ENCODE results near the gene MRPL47.
"Not testable (repeated sequence)": the region's sequence is repeated elsewhere in the genome, so short reads cannot be mapped to it uniquely, and the experiment has no call there.

The MRPL47 gene

GRCh38 chr3:179604321-179605078 is at the start of gene MRPL47, which contains the start of gene NDUFB5:
MRPL47 (minus strand) TSS chr3:179604638; CDS start chr3:179604624, 14 bp downstream.
NDUFB5 (plus strand) TSS chr3:179604794; CDS start chr3:179604816, 22 bp downstream.
- peak within 1 kb of the TSS; percentile 73 for H3K4me3 ChIP-seq (ENCODE audit: low read depth, low read length)
- DNase-seq (ENCODE audit: low read depth), result peak; percentile 96
- no peak for TF ChIP-seq CTCF (IDR thresholded peaks at IDR 0.05; ENCODE audit: insufficient read depth, low read depth, low read length, missing control alignments)

GRCh38 chr3:179653096-179653797 is 48.8 kb upstream of the MRPL47 start:
- no peak for TF ChIP-seq CTCF (IDR thresholded peaks at IDR 0.05; ENCODE audit: insufficient read depth, low read depth, low read length, missing control alignments)
- DNase-seq (ENCODE audit: low read depth), result peak; percentile 82
- H3K4me3 ChIP-seq (ENCODE audit: low read depth, low read length), result peak overlapping the region; percentile 84

GRCh38 chr3:179652447-179653095 is 48.1 kb upstream of the MRPL47 start, which contains the start of gene USP13:
USP13 (plus strand) TSS chr3:179653040; CDS start chr3:179653226, 186 bp downstream.
- DNase-seq (ENCODE audit: low read depth), result peak; percentile 81
- H3K4me3 ChIP-seq (ENCODE audit: low read depth, low read length), result peak within 1 kb of the TSS; percentile 84
- no peak for TF ChIP-seq CTCF (IDR thresholded peaks at IDR 0.05; ENCODE audit: insufficient read depth, low read depth, low read length, missing control alignments)

- no peak for DNase-seq (ENCODE audit: low read depth)
- no peak for TF ChIP-seq CTCF (IDR thresholded peaks at IDR 0.05; ENCODE audit: insufficient read depth, low read depth, low read length, missing control alignments)
- peak overlapping the region; percentile 74 for H3K4me3 ChIP-seq (ENCODE audit: low read depth, low read length)
Measured at GRCh38 chr3:179651687-179652446, 47.4 kb upstream of the MRPL47 start.

- TF ChIP-seq CTCF (IDR thresholded peaks at IDR 0.05; ENCODE audit: insufficient read depth, low read depth, low read length, missing control alignments), result no peak
- no peak overlapping the region for H3K4me3 ChIP-seq (ENCODE audit: low read depth, low read length)
- DNase-seq (ENCODE audit: low read depth), result no peak
Measured at GRCh38 chr3:179646177-179646576, 41.7 kb upstream of the MRPL47 start.

- H3K4me3 ChIP-seq (ENCODE audit: low read depth, low read length); DNase-seq (ENCODE audit: low read depth): not testable (repeated sequence)
Measured at GRCh38 chr3:179643837-179644236, 39.4 kb upstream of the MRPL47 start.

Data from GM12865 (cell line).